GM11168 (cell line): Measurements from ENCODE around the gene IFNL3.
"Not testable (repeated sequence)": the region's sequence is repeated elsewhere in the genome, so short reads cannot be mapped to it uniquely, and the experiment has no call there.

Experiments
- in situ Hi-C: fragments of 300-500 bp; cut with MboI; formaldehyde crosslinking; loops from one replicate; pipeline ENCODE4 v1.12.0; 2022; ENCODE audit warnings: low sequenced_read_pairs; ENCODE audit not compliant: unreplicated experiment

Gene IFNL3

DNA sequence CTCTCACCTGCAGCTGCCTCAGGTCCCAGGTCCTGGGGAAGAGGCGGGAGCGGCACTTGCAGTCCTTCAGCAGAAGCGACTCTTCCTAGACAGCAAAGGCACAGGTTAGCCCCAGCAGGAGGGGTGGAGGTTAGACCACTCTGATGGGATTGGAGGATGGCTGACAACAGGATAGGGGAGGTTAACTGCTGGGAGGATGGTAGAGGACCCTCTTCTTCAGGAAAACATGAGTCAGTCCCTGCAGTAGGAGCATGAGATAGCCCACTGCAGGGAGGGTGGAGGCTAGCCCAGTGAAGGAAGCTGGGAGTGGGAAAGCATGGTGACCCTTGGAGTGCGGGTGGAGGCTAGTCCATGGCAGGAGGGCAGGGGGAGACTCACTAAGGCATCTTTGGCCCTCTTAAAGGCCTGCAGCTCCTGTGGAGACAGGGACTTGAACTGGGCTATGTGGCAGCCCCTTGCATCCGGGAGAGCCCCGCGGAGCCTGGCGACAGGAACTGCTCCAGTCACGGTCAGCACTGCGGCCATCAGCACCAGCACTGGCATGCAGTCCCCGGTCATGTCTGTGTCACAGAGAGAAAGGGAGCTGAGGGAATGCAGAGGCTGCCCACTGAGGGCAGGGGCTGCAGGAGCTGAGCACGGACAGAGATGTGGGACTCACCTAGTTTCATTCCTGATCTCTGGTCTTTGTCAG lies at the start of gene IFNL3:
Gene IFNL3 (minus strand): TSS at position 597 of the 691 bp plus-strand sequence. CDS start 39 bp downstream, at position 558.
- in situ Hi-C loops = not testable (repeated sequence)

DNA sequence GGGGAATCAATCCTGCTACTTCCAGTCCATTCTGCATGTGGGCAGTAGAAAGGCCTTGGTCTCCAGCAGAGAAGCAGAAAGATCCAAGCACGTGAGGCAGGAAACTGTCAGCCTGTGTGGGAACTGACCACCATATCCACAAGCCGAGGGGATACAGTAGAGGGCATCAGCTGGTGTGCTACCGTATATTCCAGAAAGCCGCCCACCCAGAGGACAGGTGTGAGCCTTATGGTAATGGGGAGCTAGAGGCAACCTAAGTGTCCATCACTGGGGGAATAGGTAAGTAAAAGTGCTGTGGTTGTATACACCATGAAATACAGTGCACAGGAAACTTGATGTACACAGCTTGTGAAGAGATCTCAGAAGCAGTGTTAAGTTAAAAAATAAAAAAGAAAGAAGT lies 48.6 kb upstream of the IFNL3 start:
- in situ Hi-C loops = no loop called here

DNA sequence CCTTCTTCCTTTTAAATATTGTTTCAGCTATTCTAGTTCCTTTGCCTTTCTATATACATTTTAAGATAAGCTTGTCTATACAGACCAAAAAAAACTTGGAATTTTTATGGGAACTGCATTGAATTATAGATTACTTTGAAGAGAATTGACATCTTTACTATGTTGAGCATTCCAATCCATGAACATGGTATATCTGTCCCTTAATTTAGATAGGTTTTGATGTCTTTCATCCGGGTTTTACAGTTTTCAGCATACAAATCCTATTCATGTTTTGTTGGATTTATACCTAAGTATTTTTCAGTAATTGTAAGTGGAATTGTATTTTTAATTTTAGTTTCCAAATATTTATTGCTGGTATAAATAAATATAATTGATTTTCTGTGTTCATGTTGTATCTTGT lies 39.2 kb upstream of the IFNL3 start:
- in situ Hi-C loops = no loop called here

DNA sequence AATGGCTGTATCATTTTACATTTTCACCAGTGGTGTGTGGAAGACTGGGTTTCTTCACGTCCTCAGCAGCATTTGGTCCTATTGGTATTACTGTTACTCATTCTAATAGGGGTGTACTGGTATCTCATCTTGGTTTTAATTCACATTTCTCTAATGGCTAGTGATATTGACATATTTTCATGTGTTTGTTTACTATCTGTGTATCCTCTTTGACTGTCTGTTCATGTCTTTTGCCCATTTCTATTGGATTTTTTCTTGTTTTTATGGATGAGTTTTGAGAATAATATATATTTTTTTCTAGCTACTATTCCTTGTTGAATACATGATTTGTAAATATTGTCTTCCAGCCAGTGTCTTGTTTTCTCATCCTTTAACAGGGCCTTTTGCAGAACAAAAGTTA lies 37.2 kb upstream of the IFNL3 start:
- in situ Hi-C loops = no loop called here

DNA sequence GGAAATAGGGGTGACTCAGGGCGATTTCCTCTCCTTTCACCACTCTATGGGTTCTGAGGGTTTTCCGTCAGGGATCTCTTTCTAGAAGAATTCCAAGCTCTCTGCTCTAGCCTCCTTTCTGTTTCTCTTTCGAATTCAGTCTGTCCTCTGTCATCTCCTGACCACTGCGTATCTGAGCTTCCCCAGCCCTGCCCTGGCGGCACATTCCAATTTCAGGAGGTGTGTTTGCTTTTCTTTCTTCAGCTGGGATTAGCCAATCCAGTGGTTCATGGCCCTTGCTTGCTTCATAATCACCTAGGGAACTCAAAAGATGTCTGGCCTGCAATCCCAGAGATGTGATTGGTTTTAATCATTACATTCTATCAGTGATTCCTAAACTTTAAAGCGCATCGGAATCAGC lies 32.8 kb upstream of the IFNL3 start:
- in situ Hi-C loops = no loop called here

DNA sequence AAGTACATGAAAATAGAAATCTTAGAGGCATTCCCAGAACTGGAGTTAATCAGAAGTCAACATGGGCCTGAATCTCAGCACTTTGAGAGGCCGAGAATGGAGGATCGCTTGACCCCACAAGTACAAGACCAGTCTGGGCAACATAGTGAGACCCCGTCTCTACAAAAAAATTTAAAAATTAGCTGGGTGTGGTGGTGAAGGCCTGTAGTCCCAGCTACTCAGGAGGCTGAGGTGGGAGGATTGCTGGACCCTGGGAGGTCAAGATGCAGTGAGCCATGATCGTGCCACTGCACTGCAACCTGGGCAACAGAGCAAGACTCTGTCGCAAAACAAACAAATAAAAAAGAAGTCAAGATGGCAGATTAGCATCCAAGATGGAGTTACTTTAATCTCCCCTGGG lies 31.9 kb upstream of the IFNL3 start:
- in situ Hi-C loops = no loop called here

DNA sequence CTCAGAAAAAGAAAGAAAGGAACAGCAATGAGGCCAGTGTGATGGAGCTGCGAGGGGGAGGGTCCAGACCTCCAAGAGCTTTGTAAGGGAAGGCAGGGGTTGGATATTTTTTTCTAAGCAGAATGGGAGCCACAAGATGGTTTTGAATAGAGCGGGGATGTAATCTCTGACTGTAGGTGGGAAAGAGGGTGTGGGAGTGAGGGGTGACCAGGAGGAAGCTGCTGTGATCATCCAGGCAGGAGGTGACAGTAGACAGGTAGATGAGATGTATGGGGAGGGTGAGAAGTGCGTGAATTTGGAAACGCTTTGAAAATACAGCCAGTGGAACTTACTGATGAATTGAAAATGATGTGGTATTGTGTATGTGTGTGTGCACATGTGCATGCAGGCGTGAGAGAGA lies 30.8 kb upstream of the IFNL3 start:
- in situ Hi-C loops = no loop called here

DNA sequence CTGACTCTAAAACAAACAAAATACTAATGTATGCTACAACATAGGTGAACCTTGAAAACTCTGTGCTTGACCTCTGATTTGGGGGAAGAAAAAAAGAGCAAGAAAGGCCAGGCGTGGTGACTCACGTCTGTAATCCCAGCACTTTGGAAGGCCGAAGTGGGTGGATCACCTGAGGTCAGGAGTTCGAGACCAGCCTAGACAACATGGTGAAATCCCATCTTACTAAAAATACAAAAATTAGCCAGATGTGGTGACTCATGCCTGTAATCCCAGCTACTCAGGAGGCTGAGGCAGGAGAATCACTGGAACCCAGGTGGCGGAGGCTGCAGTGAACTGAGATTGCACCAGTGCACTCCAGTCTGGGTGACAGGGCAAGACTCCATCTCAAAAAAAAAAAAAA lies 29.1 kb upstream of the IFNL3 start:
- in situ Hi-C loops = not testable (repeated sequence)

DNA sequence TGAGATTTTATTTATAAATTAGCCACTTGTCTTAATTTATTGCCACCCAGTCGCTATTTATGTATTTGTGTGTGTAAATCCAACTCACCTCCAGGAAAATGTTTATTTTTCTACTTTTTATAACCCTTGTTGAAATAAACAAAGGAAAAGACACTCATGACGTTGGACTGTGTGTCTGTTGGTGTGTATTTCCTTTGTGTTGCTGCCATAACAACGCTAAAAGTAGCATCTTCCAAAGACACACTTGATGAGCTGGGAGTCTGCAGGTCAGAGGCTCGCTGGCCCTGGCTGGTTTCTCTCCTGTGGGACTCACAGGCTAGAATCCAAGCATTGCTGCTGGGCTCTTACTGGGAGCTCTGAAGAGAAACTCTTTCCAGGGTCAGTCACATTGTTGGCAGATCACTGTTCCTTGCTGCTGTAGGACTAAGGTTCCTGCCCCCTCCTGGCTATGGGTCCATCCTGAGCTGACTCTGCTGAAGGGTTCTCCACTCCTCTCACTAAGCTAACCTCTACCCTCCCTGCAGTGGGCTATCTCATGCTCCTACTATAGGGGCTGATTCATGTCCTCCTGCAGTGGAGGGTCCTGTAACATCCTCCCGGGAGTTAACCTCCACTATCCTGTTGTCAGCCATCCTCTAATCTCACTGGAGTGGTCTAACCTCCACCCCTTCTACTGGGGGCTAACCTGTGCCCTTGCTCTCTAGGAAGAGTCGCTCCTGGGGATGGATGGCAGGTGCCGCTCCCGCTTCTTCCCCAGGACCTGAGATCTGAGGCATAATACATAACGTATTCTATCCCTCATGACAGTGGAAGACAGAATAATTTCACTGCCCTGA lies 25.4 kb upstream of the IFNL3 start:
- in situ Hi-C loops = no loop called here

DNA sequence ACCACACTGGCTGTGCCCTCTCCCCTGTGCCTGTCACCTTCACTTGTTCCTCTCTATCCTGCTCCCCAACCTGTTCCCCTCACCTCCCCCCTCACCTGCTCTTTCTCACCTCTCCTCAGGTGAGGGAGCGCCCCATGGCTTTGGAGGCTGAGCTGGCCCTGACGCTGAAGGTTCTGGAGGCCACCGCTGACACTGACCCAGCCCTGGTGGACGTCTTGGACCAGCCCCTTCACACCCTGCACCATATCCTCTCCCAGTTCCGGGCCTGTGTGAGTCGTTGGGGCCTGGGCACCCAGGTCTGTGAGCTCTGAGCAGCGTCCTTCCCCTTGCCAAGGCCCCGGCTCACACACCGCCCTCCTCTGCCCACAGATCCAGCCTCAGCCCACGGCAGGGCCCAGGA lies 24.6 kb upstream of the IFNL3 start:
- in situ Hi-C loops = not testable (repeated sequence)

DNA sequence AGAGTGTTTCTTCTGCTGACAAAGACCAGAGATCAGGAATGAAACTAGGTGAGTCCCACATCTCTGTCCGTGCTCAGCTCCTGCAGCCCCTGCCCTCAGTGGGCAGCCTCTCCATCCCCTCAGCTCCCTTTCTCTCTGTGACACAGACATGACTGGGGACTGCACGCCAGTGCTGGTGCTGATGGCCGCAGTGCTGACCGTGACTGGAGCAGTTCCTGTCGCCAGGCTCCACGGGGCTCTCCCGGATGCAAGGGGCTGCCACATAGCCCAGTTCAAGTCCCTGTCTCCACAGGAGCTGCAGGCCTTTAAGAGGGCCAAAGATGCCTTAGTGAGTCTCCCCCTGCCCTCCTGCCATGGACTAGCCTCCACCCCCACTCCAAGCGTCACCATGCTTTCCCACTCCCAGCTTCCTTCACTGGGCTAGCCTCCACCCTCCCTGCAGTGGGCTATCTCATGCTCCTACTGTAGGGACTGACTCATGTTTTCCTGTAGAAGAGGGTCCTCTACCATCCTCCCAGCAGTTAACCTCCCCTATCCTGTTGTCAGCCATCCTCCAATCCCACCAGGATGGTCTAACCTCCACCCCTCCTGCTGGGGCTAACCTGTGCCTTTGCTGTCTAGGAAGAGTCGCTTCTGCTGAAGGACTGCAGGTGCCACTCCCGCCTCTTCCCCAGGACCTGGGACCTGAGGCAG lies 23.9 kb upstream of the IFNL3 start:
- in situ Hi-C loops = not testable (repeated sequence)

DNA sequence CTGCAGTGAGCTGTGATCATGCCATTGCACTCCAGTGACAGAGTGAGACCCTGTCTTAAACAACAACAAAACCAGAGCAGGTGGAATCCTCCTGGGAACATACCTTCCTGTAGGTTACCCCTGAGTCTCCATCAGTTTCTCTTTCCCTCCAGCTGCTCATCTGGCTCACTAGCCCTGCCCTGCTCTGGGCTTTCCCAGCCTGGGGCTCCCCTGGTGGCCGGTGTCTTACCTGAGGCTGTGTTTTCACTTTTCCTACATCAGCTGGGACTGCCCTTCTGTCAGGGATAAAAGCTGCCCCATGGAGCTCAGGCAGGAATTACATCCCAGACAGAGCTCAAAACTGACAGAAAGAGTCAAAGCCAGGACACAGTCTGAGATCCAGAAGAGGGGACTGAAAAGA lies 23.3 kb upstream of the IFNL3 start, which contains the start of gene IFNL2:
Gene IFNL2 (plus strand): TSS at position 312 of the 400 bp plus-strand sequence. CDS start 173 bp downstream, outside the sequence.
- in situ Hi-C loops = not testable (repeated sequence)

DNA sequence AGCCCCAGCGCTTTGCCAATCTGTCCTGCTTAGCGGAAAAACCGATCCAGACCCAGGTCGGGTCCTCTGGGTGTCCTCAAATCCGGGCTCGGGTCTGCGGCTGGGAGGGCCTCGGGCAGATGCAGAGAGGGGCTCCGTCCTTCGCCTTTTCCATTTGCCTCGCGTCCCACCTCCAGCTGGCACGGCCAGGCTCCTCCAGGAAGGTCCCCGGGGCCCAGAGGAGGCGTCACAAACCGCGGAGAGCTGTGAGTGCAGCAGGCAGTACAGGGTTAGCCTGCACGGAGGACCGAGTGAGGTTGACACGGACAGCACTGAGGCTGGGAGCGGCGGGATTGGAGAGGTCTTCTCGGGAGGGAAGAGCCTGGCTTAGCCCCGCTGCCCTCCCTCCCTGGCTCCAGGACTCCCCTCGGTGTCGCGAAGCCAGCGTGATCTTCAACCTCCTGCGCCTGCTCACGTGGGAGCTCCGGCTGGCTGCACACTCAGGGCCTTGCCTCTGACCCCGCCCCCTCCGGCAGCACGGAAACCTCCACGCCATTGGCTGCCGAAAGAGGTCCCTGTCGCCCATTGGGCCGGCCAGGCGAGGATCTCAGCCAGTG lies 20.6 kb upstream of the IFNL3 start:
- in situ Hi-C loops = no loop called here

DNA sequence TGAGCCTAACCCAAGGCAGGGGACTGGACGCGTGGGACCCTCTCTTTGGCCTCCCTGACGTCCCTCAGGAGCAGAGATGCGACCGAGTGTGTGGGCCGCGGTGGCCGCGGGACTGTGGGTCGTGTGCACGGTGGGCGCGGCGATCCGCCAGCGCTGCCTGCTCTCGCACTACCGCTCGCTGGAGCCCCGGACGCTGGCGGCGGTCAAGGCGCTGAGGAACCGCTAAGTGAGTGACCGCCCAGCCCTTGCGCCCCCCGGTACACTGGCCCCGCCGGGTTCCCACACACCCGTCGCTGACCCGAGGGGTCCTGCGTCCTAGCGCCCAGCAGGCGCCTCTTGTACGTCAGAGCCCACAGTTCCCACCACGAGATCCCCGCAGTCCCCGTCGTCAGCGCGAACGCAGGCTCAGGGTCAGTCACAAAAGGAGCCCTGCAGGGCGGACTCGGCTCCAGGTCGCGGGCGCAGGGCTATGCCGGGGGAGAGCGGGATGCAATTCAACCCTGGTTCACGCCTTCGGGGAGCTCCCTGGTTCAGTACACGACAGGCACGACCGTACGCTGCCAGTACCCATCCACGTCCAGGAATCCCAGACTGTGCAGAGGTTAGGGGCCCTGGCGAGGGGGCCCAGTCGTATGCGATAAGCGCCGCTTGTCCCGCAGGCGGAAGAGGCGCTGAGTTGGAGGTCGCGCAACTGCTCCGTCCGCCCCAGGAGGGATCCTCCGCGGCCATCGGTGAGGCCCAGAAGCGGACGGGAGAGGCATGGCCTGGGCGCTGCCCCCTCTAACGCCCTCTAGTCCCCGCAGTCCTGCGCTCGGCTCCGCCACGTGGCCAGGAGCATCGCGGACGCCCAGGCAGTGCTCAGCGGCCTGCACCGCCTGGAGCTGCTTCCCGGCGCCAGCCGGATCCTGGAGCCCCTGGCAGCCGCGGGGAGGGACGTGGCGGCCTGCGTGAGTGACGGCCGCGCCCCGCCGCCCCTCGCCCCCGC lies 19.8 kb upstream of the IFNL3 start:
- in situ Hi-C loops = no loop called here

DNA sequence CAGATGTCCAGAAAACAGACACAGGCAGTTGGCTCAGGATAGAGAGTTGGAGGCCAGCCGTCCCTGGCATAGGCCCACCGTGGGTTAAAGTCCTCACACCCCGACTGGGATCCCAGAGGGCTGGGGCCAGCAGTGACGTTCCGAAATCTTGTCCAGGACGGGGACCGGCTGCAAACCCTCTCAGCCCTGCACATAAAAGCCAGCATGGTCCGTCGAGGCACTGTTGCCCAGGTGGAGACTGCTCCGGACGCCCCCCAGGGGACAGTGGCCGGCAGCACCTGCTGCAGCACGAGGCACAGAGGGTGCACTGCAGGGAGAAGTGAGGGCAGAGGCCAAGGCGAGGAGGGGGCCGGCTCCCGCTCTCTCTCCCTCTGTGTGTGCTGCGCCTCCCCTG lies 19.1 kb upstream of the IFNL3 start:
- in situ Hi-C loops = no loop called here

DNA sequence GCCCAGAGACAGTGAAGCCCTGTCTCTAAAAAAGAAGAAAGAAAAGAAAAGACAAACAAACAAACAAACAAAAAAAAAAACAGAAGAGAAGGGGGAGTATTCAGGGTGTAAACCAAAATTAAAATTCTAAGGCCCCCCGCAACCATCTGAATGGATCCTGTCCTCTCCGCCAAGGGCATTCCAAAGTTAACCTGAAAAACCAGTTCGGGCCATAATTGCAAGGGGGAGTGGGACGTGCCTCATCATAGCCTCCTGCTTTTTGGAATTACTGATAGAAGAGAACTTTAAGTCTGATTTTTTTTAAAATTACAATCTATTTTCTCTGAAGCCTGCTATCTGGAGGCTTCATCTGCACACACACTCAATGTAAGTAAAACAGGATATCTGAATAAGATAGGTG lies 17.7 kb upstream of the IFNL3 start:
- in situ Hi-C loops = no loop called here

DNA sequence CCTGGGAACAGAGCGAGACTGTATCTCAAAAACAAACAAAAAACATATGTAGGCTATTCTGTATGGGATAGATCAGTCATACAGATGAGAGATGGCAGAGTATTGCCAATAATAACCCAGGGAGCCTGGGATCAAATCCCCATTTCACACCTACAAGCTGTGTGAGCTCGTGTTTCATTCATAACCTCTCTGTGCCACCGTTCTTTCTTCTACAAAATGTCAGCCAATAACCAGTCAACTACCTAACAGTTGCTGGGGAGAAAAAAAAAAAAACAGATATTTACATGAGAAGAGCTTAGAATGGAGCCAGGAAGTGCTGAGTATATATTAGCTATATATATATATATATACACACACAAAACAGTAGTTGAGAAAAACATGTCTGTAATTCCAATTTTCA lies 16.9 kb upstream of the IFNL3 start:
- in situ Hi-C loops = no loop called here

DNA sequence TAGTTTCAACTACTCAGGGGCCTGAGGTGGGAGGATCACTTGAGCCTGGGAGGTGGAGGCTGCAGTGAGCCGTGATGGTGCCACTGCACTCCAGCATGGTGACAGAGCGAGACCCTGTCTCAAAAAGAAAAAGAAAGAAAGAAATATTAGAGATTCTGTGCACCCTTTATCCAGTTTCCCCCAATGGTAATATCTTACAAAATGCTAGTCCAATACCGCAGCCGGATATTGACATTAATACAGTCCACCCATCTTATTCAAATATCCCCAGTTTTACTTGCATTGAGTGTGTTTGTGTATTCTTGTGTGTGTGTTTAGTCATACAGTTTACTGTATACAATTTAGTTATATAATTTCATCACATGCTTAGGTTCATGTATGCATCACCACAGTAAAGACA lies 12.4 kb upstream of the IFNL3 start:
- in situ Hi-C loops = no loop called here

DNA sequence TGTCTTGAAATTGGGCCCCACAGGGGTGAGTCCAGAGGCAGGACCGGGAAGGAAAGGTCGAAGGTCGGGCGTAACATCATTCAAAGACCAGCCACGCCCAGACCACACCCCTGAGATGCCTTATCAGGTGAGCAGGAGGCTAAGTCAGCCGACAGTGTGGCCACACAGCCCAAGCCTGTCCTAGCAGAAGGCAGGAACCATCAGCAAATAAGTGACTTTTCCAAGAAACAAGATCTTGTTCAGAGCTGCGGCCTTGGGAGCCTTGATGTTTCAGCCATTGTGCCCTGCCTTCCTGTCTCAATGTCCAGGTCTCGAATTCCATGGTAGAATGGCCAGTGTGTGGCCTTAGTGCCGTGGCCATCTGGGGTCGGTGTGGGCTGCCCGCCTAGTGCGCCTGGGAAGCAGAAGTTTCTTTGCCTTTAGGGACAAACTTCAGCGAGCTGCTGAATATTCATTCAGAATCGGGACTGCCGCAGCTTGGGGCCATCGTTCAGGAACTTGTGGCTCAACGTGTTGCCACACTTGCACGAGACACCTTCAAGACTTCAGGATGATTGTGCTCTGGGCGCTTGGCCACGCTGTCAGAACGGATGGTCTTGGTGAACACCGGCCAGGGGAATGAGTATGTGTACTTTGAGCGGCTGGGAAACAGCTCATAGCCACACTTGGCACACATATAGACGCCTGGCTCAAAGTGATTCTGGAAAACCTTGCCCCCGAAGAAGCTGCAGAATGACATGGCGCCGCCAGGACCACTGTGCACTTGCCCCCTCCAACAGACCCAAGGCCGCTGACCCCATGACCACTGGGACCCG lies 9.9 kb upstream of the IFNL3 start:
- in situ Hi-C loops = no loop called here
